HepG2 (cell line): Measurements from ENCODE around the gene EYA2. TPM values are rescaled to one million over a fixed set of nuclear protein-coding genes. Genes with fewer than 3 reads are reported as not detected.
"Not testable (repeated sequence)": the region's sequence is repeated elsewhere in the genome, so short reads cannot be mapped to it uniquely, and the experiment has no call there.

Source experiments
- ATAC-seq: fragments of 200-7000 bp; cut with Tn5 transposase; 3 replicates; pipeline ENCODE4 v1.9.1; 2020; ENCODE audit warnings: mild to moderate bottlenecking, moderate library complexity
- BruUV-seq: library from RNA; stranded (reverse); fragments of 400-500 nt; replicated peaks from 2 replicates; lab custom pipeline; 2021; lab: Mats Ljungman, UMichigan
- CTCF ChIA-PET: fragments of 300-600 bp; formaldehyde crosslinking; extraction: SDS; loops from one replicate; lab custom pipeline; 2021; ENCODE audit warnings: low total read pairs, inconsistent platforms, low intra/inter-chr PET ratio; lab: Yijun Ruan, JAX
- POLR2A ChIA-PET: fragments of 350-600 bp; sonication (Branson Sonifier 250); formaldehyde crosslinking; loops from one replicate; lab custom pipeline; 2020; ENCODE audit warnings: antibody characterized with exemption, inconsistent platforms; lab: Yijun Ruan, JAX
- DNase-seq: peaks from one replicate; pipeline ENCODE4 v3.0.0-alpha.2; 2015; ENCODE audit warnings: low spot score
- FAIRE-seq: peaks from 3 replicates; lab custom pipeline; 2011; peaks lifted over from hg19 to GRCh38; lab: Jason Lieb, UNC
- H2AFZ ChIP-seq: one replicate; pipeline ENCODE4 v1.6.1; 2011; ENCODE audit warnings: low read length, inconsistent platforms
- H3K27ac ChIP-seq: fragments of 300-600 bp; 3 replicates; pipeline ENCODE4 v1.8.0; 2011; ENCODE audit warnings: mixed run types, mild to moderate bottlenecking, mixed read lengths, low read length, inconsistent platforms; ENCODE audit not compliant: insufficient read depth; ENCODE audit errors: extremely low read length
- H3K27me3 ChIP-seq, 2 experiments: fragments of 200-600 bp in 1 of 2; 2 replicates in 1 of 2; 3 replicates in 1 of 2; pipeline versions ENCODE4 v1.6.0 to v1.8.0; 2011; ENCODE audit warnings: low read length in 2 of 2, mild to moderate bottlenecking in 2 of 2, moderate library complexity in 2 of 2, inconsistent platforms in 1 of 2; ENCODE audit not compliant: insufficient read depth in 2 of 2, control insufficient read depth in 1 of 2
- H3K36me3 ChIP-seq, 2 experiments: fragments of 200-600 bp in 1 of 2; replicated peaks in 1 of 2; 2 replicates in 1 of 2; 3 replicates in 1 of 2; pipeline versions ENCODE4 v1.5.1 to v1.8.0; 2011; ENCODE audit warnings: low read length in 2 of 2, inconsistent platforms in 1 of 2; ENCODE audit not compliant: insufficient read depth in 2 of 2, control insufficient read depth in 1 of 2
- H3K4me1 ChIP-seq: 2 replicates; pipeline ENCODE4 v1.5.1; 2012; ENCODE audit warnings: low read length, inconsistent platforms; ENCODE audit not compliant: insufficient read depth
- H3K4me2 ChIP-seq: 2 replicates; pipeline ENCODE4 v1.6.0; 2011; ENCODE audit warnings: low read depth, low read length, inconsistent platforms
- H3K4me3 ChIP-seq, 3 experiments: fragments of 200-600 bp in 1 of 3; sonication (generic), shearing (Covaris generic) in 1 of 3; replicated peaks in 1 of 3; 2 replicates each; pipeline ENCODE4 v1.5.1; 2011 to 2016; ENCODE audit warnings: low read length in 3 of 3, inconsistent platforms in 2 of 3, low read depth in 2 of 3, mild to moderate bottlenecking in 2 of 3, control low read depth in 1 of 3, mixed read lengths in 1 of 3; ENCODE audit not compliant: insufficient read depth in 1 of 3
- H3K79me2 ChIP-seq: one replicate; pipeline ENCODE4 v1.6.1; 2011; ENCODE audit warnings: low read length, inconsistent platforms; ENCODE audit not compliant: insufficient read depth
- H3K9ac ChIP-seq: 2 replicates; pipeline ENCODE4 v1.6.0; 2011; ENCODE audit warnings: mild to moderate bottlenecking, low read depth, low read length, inconsistent platforms; ENCODE audit not compliant: insufficient read depth
- H3K9me3 ChIP-seq: 2 replicates; pipeline ENCODE4 v1.5.1; 2012; ENCODE audit warnings: mild to moderate bottlenecking, low read length
- H4K20me1 ChIP-seq: 2 replicates; pipeline ENCODE4 v1.6.0; 2011; ENCODE audit warnings: inconsistent platforms, mild to moderate bottlenecking, low read length, moderate library complexity; ENCODE audit not compliant: insufficient read depth
- SNRNP70 ChIP-seq: fragments of 200-400 bp; formaldehyde crosslinking; IDR thresholded peaks from 2 replicates; pipeline ENCODE4 v1.6.1; 2017; ENCODE audit warnings: mild to moderate bottlenecking, low read depth, low read length, moderate library complexity
- ZNF121 ChIP-seq: sonication (generic); formaldehyde crosslinking; IDR thresholded peaks from 2 replicates; pipeline ENCODE4 v1.5.0; 2020; ENCODE audit warnings: mild to moderate bottlenecking, missing genetic modification reagents
- ZNF569 ChIP-seq: sonication (generic); formaldehyde crosslinking; IDR thresholded peaks from 2 replicates; pipeline ENCODE4 v1.5.0; 2020; ENCODE audit warnings: mild to moderate bottlenecking, missing genetic modification reagents, moderate library complexity, borderline replicate concordance
- ZNF788 ChIP-seq: sonication (generic); formaldehyde crosslinking; IDR thresholded peaks from 2 replicates; pipeline ENCODE4 v1.5.0; 2020; ENCODE audit warnings: mild to moderate bottlenecking, missing genetic modification reagents, borderline replicate concordance
- WGBS: methylation state at CpG from one replicate; pipeline ENCODE4 v1.1.6; 2017; ENCODE audit warnings: low lambda C conversion rate; 5-methylcytosine and 5-hydroxymethylcytosine counted together
- in situ Hi-C: cut with HindIII; loops from 2 replicates; pipeline ENCODE4 v1.10.0; 2017; ENCODE audit warnings: low pct_unique_long_range_greater_than_20kb; ENCODE audit not compliant: extremely low pct_ligation_motif_present
- intact Hi-C: fragments of 100-400 bp; cut with micrococcal nuclease; formaldehyde crosslinking; loops from one replicate; pipeline ENCODE4 v1.10.0; 2022; ENCODE audit not compliant: unreplicated experiment
- polyA plus RNA-seq, 8 experiments: library from polyadenylated mRNA; depleted of rRNA in 3 of 8; stranded (reverse) in 7 of 8; unstranded in 1 of 8; fragments of >200 nt; fragmentation: Illumina TruSeq in 4 of 8; extraction: Trizol in 4 of 8; gene quantifications; 2 replicates each; pipeline versions ENCODE4 v1.2.1 to v1.2.3, GENCODE V29; 2011 to 2016; ENCODE audit warnings: low read depth in 4 of 8, missing spikeins in 1 of 8, mixed read lengths in 1 of 8; ENCODE audit not compliant: insufficient read depth in 1 of 8
- total RNA-seq, 5 experiments: library from RNA; depleted of rRNA; stranded (reverse); fragments of >200 nt; fragmentation: Illumina TruSeq; extraction: Trizol; gene quantifications; 2 replicates each; pipeline ENCODE4 v1.2.3, GENCODE V29; 2016; ENCODE audit warnings: low read depth in 1 of 5

The EYA2 gene
- total and polyA plus RNA-seq, 2 of the 13 experiments (the other 11 are each of a cell fraction or from before 2014, with no cell fraction given) = not detected

GRCh38 chr20:46960536-46960935 is 65.9 kb downstream of the EYA2 start (continued):
- no peak for TF ChIP-seq SNRNP70

DNA sequence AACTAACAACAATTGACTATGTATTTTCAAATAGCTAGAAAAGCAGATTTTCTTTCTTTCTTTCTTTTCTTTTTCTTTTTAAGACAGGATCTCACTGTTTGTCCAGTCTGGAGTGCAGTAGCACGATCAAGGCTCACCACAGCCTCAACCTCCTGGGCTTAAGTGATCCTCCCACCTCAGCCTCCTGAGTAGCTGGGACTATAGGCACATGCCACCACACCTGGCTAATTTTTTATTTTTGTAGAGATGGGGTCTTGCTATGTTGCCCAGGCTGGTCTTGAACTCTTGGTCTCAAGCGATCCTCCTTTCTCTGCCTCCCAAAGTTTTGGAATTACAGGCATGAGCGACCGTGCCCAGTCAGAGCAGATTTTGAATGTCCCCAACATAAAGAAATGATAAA is 67.3 kb downstream of the EYA2 start:
- 34% methylated on average over 4 of the region's 4 CpGs for WGBS
- CTCF ChIA-PET, H3K79me2 ChIP-seq, H2AFZ ChIP-seq, intact Hi-C loops, DNase-seq, H3K4me2 ChIP-seq, in situ Hi-C loops, BruUV-seq, FAIRE-seq, H4K20me1 ChIP-seq, H3K4me3 ChIP-seq, H3K27ac ChIP-seq, ATAC-seq, H3K36me3 ChIP-seq, H3K9ac ChIP-seq, POLR2A ChIA-PET, H3K9me3 ChIP-seq: not testable (repeated sequence)
- TF ChIP-seq ZNF121 = peak; percentile 70
- Histone ChIP-seq H3K4me1 (peaks cover 13% of the 10 kb centered on the region), H3K27me3 (peaks cover 1 to 27% of the 10 kb centered on the region in 2 experiments; a peak in 3 of 5 replicates)

DNA sequence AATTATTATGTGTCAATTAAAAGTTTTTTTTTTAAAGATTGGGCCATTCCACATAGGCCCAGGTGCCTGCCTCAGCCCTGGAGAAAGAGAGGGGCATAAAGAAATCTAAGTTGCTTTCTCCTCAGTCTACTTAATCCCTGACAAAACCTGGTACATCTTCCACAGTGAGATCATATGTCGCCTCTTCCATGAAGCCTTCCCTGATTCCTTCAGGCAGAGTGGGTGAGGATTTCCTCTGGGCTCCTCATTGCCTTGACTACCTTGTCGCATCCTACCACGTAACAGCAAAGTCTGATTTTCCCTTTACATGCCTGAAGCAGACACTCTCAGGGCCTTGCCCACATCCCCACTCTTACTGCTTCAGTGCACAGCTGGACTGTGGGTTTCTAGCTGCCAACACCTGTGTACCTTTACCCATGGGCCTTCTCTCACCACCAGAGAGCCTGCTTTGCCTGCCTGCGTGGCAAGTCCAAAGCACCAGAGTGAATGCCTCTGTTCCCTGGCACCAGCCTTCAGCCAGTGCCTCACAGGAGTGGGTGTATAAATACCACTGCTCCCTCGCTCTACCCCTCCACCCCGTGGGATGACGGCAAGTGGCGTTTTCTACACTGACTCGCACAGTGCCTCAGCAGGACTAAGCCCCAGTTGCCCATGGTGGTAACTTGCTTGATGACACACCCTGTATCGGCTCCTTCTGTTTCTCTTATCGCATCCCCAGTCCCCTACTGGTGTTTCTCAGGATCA is 68.0 kb downstream of the EYA2 start:
- Histone ChIP-seq H2AFZ (no peak overlapping the region), H3K36me3 (no peaks in the 10 kb centered on the region)
- POLR2A ChIA-PET = no interaction called here
- TF ChIP-seq ZNF569 (CRISPR knock-in tag) = no peak
- 0 out of 2 replicates have a peak, but pooled peaks have one; percentile 8 for TF ChIP-seq ZNF788 (CRISPR knock-in tag)
- TF ChIP-seq, all 625 proteins: peak for 1
- no peak overlapping the region for H3K27ac ChIP-seq
- in situ Hi-C loops (no loop called here), intact Hi-C loops (no loop called here)
- FAIRE-seq (no peak), ATAC-seq (no peak), DNase-seq (no peak)
- no peaks in the 10 kb centered on the region for H4K20me1 ChIP-seq
- peaks cover 1 to 27% of the 10 kb centered on the region in 2 experiments; a peak in 3 of 5 replicates for H3K27me3 ChIP-seq
- no peak overlapping the region for H3K4me3 ChIP-seq
- WGBS = 28% methylated on average over 11 of the region's 11 CpGs
- H3K9me3 ChIP-seq = no peaks in the 10 kb centered on the region
- H3K9ac ChIP-seq = no peak overlapping the region
- CTCF ChIA-PET = no interaction called here
- no peaks in the 10 kb centered on the region for H3K79me2 ChIP-seq
- peaks cover 13% of the 10 kb centered on the region for H3K4me1 ChIP-seq
- H3K4me2 ChIP-seq = no peak overlapping the region
- BruUV-seq = no TSS peak
